Measurements from ENCODE around the gene CHD6. TPM values are rescaled to one million over a fixed set of nuclear protein-coding genes. Genes with fewer than 3 reads are reported as not detected.

CHD6 gene
- total RNA-seq, 4 donors from 2014 or later = 24.7 to 89.7 (median 36.6) TPM

GRCh38 chr20:41476013-41476441 is 142.2 kb downstream of the CHD6 start:
- no peak overlapping the region for H3K4me3 ChIP-seq
- H3K9me3 ChIP-seq = no peaks in the 10 kb centered on the region
- no peak for DNase-seq (ENCODE audit: low spot score in 2 of 2)
- H3K4me1 ChIP-seq = peaks cover 17% of the 10 kb centered on the region
- TF ChIP-seq CTCF (IDR thresholded peaks at IDR 0.05) (no peak), POLR2AphosphoS5 (IDR thresholded peaks at IDR 0.05) (no peak), EP300 (IDR thresholded peaks at IDR 0.05) (no peak), POLR2A (IDR thresholded peaks at IDR 0.05) (no peak)
- peaks cover 41% of the 10 kb centered on the region for H3K36me3 ChIP-seq
- no peaks in the 10 kb centered on the region for H3K27me3 ChIP-seq
- no peak overlapping the region for H3K27ac ChIP-seq

GRCh38 chr20:41475503-41475902 is 142.7 kb downstream of the CHD6 start:
- WGBS = 21% methylated on average over 1 of the region's 1 CpG
- no peak for TF ChIP-seq EP300 (IDR thresholded peaks at IDR 0.05)
- TF ChIP-seq POLR2AphosphoS5 (IDR thresholded peaks at IDR 0.05) = no peak
- no peak for TF ChIP-seq CTCF (IDR thresholded peaks at IDR 0.05)
- no peak for TF ChIP-seq POLR2A (IDR thresholded peaks at IDR 0.05)
- peaks cover 17% of the 10 kb centered on the region for H3K4me1 ChIP-seq
- no peak overlapping the region for H3K27ac ChIP-seq
- no peaks in the 10 kb centered on the region for H3K27me3 ChIP-seq
- H3K36me3 ChIP-seq = peaks cover 47% of the 10 kb centered on the region
- no peak overlapping the region for H3K4me3 ChIP-seq
- DNase-seq (ENCODE audit: low spot score in 2 of 2) = no peak
- H3K9me3 ChIP-seq = no peaks in the 10 kb centered on the region

- Histone ChIP-seq H3K36me3 (peaks cover 43% of the 10 kb centered on the region), H3K27ac (no peak overlapping the region)
These were observed 147.6 kb downstream of the CHD6 start for GRCh38 chr20:41470362-41471095.

GRCh38 chr20:41469868-41470267 is 148.3 kb downstream of the CHD6 start:
- H3K4me3 ChIP-seq = no peak overlapping the region
- H3K9me3 ChIP-seq = no peaks in the 10 kb centered on the region
- peaks cover 49% of the 10 kb centered on the region for H3K36me3 ChIP-seq
- H3K27me3 ChIP-seq = no peaks in the 10 kb centered on the region
- H3K4me1 ChIP-seq = peaks cover under 1% of the 10 kb centered on the region
- no peak for DNase-seq (ENCODE audit: low spot score in 2 of 2)
- TF ChIP-seq EP300 (IDR thresholded peaks at IDR 0.05) (no peak), POLR2AphosphoS5 (IDR thresholded peaks at IDR 0.05) (no peak), POLR2A (IDR thresholded peaks at IDR 0.05) (no peak), CTCF (IDR thresholded peaks at IDR 0.05) (no peak)
- 49% methylated on average over 3 of the region's 3 CpGs for WGBS
- H3K27ac ChIP-seq = no peak overlapping the region

More at GRCh38 chr20:41470362-41471095, 147.6 kb downstream of the CHD6 start:
- no peak for DNase-seq (ENCODE audit: low spot score in 2 of 2)
- 90% methylated on average over 7 of the region's 7 CpGs for WGBS
- Histone ChIP-seq H3K27me3 (no peaks in the 10 kb centered on the region), H3K4me3 (no peak overlapping the region), H3K9me3 (no peaks in the 10 kb centered on the region), H3K4me1 (peaks cover 7% of the 10 kb centered on the region)
- no peak for TF ChIP-seq POLR2A (IDR thresholded peaks at IDR 0.05)
- no peak for TF ChIP-seq CTCF (IDR thresholded peaks at IDR 0.05)
- TF ChIP-seq EP300 (IDR thresholded peaks at IDR 0.05) = no peak
- TF ChIP-seq POLR2AphosphoS5 (IDR thresholded peaks at IDR 0.05) = no peak

- Histone ChIP-seq H3K36me3 (peaks cover 56% of the 10 kb centered on the region), H3K4me1 (no peaks in the 10 kb centered on the region), H3K9me3 (no peaks in the 10 kb centered on the region), H3K27ac (no peak overlapping the region), H3K27me3 (no peaks in the 10 kb centered on the region), H3K4me3 (no peak overlapping the region)
- WGBS = 89% methylated on average over 5 of the region's 5 CpGs
- no peak for DNase-seq (ENCODE audit: low spot score in 2 of 2)
- TF ChIP-seq EP300 (IDR thresholded peaks at IDR 0.05) = no peak
- no peak for TF ChIP-seq POLR2A (IDR thresholded peaks at IDR 0.05)
- no peak for TF ChIP-seq POLR2AphosphoS5 (IDR thresholded peaks at IDR 0.05)
- TF ChIP-seq CTCF (IDR thresholded peaks at IDR 0.05) = no peak
These were observed 149.1 kb downstream of the CHD6 start for GRCh38 chr20:41468994-41469600.
